Neural cell (in vitro differentiated cells): Measurements from ENCODE around the gene QRICH2. TPM values are rescaled to one million over a fixed set of nuclear protein-coding genes. Genes with fewer than 3 reads are reported as not detected.

Source experiments
- H2AFZ ChIP-seq: fragments of 200-600, 300-800 bp; sonication (generic), shearing (Covaris generic); 2 replicates; pipeline ENCODE4 v1.6.0; 2014; ENCODE audit warnings: low read depth, mild to moderate bottlenecking, antibody characterized with exemption, low read length, moderate library complexity
- H3F3A ChIP-seq: fragments of 200-600 bp; shearing (Covaris generic); 2 replicates; pipeline ENCODE4 v1.6.1; 2016; ENCODE audit warnings: mild to moderate bottlenecking, moderate library complexity, mixed read lengths, antibody characterized with exemption, low read length; ENCODE audit not compliant: insufficient read depth, poor library complexity, severe bottlenecking
- H3K27ac ChIP-seq: fragments of 200-600, 300-800 bp; sonication (generic), shearing (Covaris generic); 2 replicates; pipeline ENCODE4 v1.5.1; 2014; ENCODE audit warnings: mild to moderate bottlenecking, low read length, moderate library complexity
- H3K27me3 ChIP-seq: fragments of 300-800, 200-600 bp; sonication (generic), shearing (Covaris generic); 2 replicates; pipeline ENCODE4 v1.6.0; 2014; ENCODE audit warnings: mild to moderate bottlenecking, low read depth, low read length, moderate library complexity; ENCODE audit not compliant: insufficient read depth
- H3K36me3 ChIP-seq: fragments of 300-800, 200-600 bp; sonication (generic), shearing (Covaris generic); 2 replicates; pipeline ENCODE4 v1.5.1; 2014; ENCODE audit warnings: mild to moderate bottlenecking, antibody characterized with exemption, low read length, moderate library complexity; ENCODE audit not compliant: insufficient read depth
- H3K4me2 ChIP-seq: fragments of 300-800, 200-600 bp; sonication (generic), shearing (Covaris generic); 2 replicates; pipeline ENCODE4 v1.6.0; 2014; ENCODE audit warnings: mild to moderate bottlenecking, low read length
- H3K4me3 ChIP-seq: fragments of 300-800, 200-600 bp; sonication (generic), shearing (Covaris generic); 2 replicates; pipeline ENCODE4 v1.5.1; 2014; ENCODE audit warnings: mild to moderate bottlenecking, low read length, moderate library complexity
- H3K79me2 ChIP-seq: fragments of 200-600 bp; shearing (Covaris generic); replicated peaks from 2 replicates; pipeline ENCODE4 v1.6.0; 2014; ENCODE audit warnings: mild to moderate bottlenecking, low read length, moderate library complexity; ENCODE audit not compliant: insufficient read depth
- H3K9ac ChIP-seq: fragments of 300-800, 200-600 bp; sonication (generic), shearing (Covaris generic); 2 replicates; pipeline ENCODE4 v1.6.1; 2016; ENCODE audit warnings: mild to moderate bottlenecking, low read length, mixed read lengths
- H3K9me2 ChIP-seq: fragments of 200-600 bp; shearing (Covaris generic); 2 replicates; pipeline ENCODE4 v1.6.1; 2016; ENCODE audit warnings: mild to moderate bottlenecking, low read length, mixed read lengths; ENCODE audit not compliant: insufficient read depth
- H3K9me3 ChIP-seq: fragments of 200-600, 300-800 bp; sonication (generic), shearing (Covaris generic); 2 replicates; pipeline ENCODE4 v1.6.1; 2016; ENCODE audit warnings: mild to moderate bottlenecking, mixed run types, low read length, moderate library complexity, mixed read lengths
- H4K20me1 ChIP-seq: fragments of 200-600 bp; shearing (Covaris generic); 2 replicates; pipeline ENCODE4 v1.6.1; 2016; ENCODE audit warnings: mild to moderate bottlenecking, mixed run types; ENCODE audit not compliant: insufficient read depth
- EP300 ChIP-seq: fragments of 450-650 bp; conservative IDR thresholded peaks from 2 replicates; pipeline ENCODE4 v1.6.1; 2014; ENCODE audit warnings: antibody characterized with exemption, mild to moderate bottlenecking, moderate library complexity; ENCODE audit not compliant: poor library complexity, severe bottlenecking
- EZH2 ChIP-seq: fragments of 200-600, 300-800 bp; shearing (Covaris generic), sonication (generic); IDR thresholded peaks from 2 replicates; pipeline ENCODE4 v1.6.1; 2014; ENCODE audit warnings: antibody characterized with exemption, low read length, borderline replicate concordance, mild to moderate bottlenecking; ENCODE audit not compliant: insufficient read depth, poor library complexity, severe bottlenecking
- MXI1 ChIP-seq: fragments of 450-650 bp; conservative IDR thresholded peaks from 2 replicates; pipeline ENCODE4 v1.6.1; 2014; ENCODE audit warnings: antibody characterized with exemption, mild to moderate bottlenecking; ENCODE audit not compliant: poor library complexity, severe bottlenecking
- POLR2AphosphoS5 ChIP-seq: IDR thresholded peaks from 2 replicates; pipeline ENCODE4 v1.6.1; 2012
- RAD21 ChIP-seq: fragments of 450-650 bp; conservative IDR thresholded peaks from 2 replicates; pipeline ENCODE4 v1.6.1; 2014; ENCODE audit warnings: antibody characterized with exemption, mild to moderate bottlenecking, moderate library complexity
- SMC3 ChIP-seq: fragments of 450-650 bp; conservative IDR thresholded peaks from 2 replicates; pipeline ENCODE4 v1.6.1; 2014; ENCODE audit warnings: antibody characterized with exemption, mild to moderate bottlenecking, moderate library complexity; ENCODE audit not compliant: poor library complexity
- TAF1 ChIP-seq: IDR thresholded peaks from 2 replicates; pipeline ENCODE4 v1.6.1; 2012; ENCODE audit warnings: low read depth
- polyA plus RNA-seq: library from polyadenylated mRNA; depleted of rRNA; stranded (reverse); fragments of >200 nt; gene quantifications from 2 replicates; pipeline ENCODE4 v1.2.3, GENCODE V29; 2014
- TF ChIP-seq, protein P1 (sequence below): fragments of 450-650 bp; IDR thresholded peaks from 2 replicates; pipeline ENCODE4 v1.5.1; 2014; ENCODE audit warnings: antibody characterized with exemption, mild to moderate bottlenecking, moderate library complexity; ENCODE audit not compliant: poor library complexity, severe bottlenecking
- TF ChIP-seq, protein P2 (sequence below): IDR thresholded peaks from 2 replicates; pipeline ENCODE4 v1.6.1; 2012; ENCODE audit warnings: borderline replicate concordance

Gene QRICH2
- polyA plus RNA-seq, 1 donor from 2014 or later = 17.3 TPM

DNA sequence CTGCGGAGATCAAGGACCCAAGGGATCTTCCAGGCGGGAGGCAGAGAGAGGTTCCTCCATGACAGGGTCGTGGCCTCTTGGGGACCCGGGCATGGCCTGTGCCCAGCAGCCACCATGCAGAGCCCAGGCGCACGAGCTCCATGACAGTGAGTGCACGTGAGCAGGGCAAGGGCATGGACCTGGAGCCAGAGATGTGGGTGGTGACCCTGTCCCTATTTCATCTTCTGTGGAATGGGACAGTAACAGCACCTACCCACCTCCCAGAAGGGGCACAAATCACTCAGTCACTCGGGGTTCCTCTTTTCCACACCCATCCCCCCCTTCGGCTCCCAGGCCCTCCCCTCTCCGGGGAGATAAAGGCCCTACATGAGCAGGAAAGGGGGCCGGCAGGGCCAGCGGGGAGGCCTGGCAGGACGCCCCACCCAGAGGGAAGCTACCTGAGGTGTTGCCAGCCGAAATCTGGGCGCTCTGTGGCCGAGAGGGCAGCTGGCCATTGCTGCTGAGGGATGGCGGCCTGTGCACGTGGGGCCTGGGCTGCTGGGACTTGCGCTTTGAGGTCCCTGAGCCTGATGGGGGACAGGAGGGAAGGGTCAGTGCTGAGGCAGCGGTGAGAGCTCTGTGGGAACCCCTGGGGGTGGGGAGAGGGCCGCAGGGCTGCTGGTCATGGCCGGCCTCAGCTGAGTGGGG lies 32.6 kb downstream of the QRICH2 start:
- TF ChIP-seq SMC3 = no peak
- TF ChIP-seq EP300 = no peak
- no peak for TF ChIP-seq TAF1
- Histone ChIP-seq H3K9ac (no peak overlapping the region), H3K9me3 (no peaks in the 10 kb centered on the region), H3K27ac (no peak overlapping the region), H2AFZ (no peak overlapping the region), H3K36me3 (no peaks in the 10 kb centered on the region), H3F3A (no peaks in the 10 kb centered on the region), H3K4me3 (no peak overlapping the region), H3K4me2 (no peak overlapping the region), H4K20me1 (no peaks in the 10 kb centered on the region), H3K9me2 (no peaks in the 10 kb centered on the region), H3K27me3 (no peaks in the 10 kb centered on the region), H3K79me2 (no peaks in the 10 kb centered on the region)

DNA sequence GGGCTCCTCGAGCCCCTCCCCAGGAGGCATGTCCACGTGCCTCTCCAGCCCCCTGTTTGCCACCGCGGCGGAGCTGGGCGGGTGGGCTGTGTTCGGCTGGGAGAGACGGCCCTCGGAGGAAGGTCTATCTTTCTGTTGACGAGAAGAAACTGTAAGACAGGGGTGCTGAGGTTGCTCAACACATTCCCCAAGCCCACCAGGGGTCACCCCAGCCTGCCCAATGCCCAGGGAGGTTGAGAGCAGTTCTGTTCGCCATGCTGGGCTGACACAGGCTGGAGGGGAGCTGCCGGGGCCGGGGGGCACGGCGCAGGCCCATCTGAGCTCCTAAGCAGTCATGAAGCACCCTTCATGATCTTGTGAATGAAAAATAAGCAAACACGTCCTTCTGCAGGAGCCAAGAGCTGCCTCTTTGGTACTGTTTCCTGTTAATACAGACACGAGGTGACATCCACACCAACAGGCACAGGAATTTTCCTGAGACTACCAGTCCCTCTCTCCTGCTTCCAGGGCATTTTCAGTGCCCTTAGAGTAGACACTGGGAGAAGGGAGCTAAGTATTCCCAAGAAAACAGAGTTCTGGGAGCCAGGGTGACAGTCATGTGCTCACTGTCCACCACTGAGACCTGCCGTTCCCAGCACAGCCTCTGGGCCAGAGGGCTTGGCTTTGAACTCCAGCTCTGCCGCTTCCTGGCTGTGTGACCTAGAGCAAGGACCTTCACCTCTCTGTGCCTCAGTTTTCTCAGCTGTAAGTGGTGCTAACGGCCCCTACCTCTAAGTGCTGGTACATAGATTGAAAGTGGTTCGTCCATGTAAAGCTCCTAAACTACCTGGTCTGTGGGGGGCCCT lies 33.7 kb downstream of the QRICH2 start:
- H3K9ac ChIP-seq = no peak overlapping the region
- H3K79me2 ChIP-seq = no peaks in the 10 kb centered on the region
- H3K9me3 ChIP-seq = no peaks in the 10 kb centered on the region
- no peaks in the 10 kb centered on the region for H3K36me3 ChIP-seq
- no peaks in the 10 kb centered on the region for H4K20me1 ChIP-seq
- no peak overlapping the region for H2AFZ ChIP-seq
- H3K4me3 ChIP-seq = no peak overlapping the region
- no peaks in the 10 kb centered on the region for H3K27me3 ChIP-seq
- H3K27ac ChIP-seq = no peak overlapping the region
- no peak overlapping the region for H3K4me2 ChIP-seq
- TF ChIP-seq, protein P1, sequence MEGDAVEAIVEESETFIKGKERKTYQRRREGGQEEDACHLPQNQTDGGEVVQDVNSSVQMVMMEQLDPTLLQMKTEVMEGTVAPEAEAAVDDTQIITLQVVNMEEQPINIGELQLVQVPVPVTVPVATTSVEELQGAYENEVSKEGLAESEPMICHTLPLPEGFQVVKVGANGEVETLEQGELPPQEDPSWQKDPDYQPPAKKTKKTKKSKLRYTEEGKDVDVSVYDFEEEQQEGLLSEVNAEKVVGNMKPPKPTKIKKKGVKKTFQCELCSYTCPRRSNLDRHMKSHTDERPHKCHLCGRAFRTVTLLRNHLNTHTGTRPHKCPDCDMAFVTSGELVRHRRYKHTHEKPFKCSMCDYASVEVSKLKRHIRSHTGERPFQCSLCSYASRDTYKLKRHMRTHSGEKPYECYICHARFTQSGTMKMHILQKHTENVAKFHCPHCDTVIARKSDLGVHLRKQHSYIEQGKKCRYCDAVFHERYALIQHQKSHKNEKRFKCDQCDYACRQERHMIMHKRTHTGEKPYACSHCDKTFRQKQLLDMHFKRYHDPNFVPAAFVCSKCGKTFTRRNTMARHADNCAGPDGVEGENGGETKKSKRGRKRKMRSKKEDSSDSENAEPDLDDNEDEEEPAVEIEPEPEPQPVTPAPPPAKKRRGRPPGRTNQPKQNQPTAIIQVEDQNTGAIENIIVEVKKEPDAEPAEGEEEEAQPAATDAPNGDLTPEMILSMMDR = no peak
- TF ChIP-seq RAD21 (no peak), MXI1 (no peak), EP300 (no peak), SMC3 (no peak), POLR2AphosphoS5 (peak; percentile 28)
- H3F3A ChIP-seq = no peaks in the 10 kb centered on the region
- H3K9me2 ChIP-seq = no peaks in the 10 kb centered on the region

DNA sequence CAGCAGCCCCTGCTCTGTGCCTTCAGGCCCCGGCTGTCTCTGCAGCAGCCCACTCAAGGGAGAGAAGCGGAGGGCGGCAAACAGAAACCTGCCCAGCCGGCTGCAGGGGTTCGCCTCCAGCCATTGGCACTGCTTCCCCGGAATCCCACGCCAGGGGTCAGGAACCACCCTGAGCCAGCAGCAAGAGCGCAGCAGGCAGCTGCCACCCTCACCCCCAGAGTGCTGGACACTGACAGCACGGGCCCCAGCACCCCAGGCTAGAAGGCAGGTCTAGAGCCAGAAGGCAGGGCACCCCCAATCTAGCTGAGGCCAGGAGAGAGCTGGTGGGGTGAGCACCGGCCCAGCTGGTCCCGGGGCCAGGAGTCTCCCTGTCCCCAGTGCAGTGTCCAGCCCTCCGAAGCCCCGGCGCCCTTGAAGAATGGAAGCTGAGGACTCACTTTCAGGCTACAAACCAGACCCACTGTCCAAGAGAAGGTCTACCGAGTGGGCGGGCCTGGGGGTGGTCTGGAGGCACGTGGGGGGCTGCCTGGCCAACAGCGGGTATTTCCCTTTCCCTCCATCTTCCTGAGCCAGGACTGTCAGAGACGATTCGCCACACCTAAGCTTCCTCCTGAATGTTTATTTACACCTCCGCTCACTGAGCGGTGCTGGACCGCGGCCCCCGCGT lies 34.5 kb downstream of the QRICH2 start:
- Histone ChIP-seq H3K9me3 (no peaks in the 10 kb centered on the region), H3F3A (no peaks in the 10 kb centered on the region), H3K27me3 (no peaks in the 10 kb centered on the region), H3K4me3 (no peak overlapping the region), H3K9me2 (no peaks in the 10 kb centered on the region), H4K20me1 (no peaks in the 10 kb centered on the region), H3K9ac (no peak overlapping the region), H2AFZ (no peak overlapping the region), H3K36me3 (no peaks in the 10 kb centered on the region), H3K4me2 (no peak overlapping the region), H3K27ac (no peak overlapping the region), H3K79me2 (no peaks in the 10 kb centered on the region)
- TF ChIP-seq POLR2AphosphoS5 (no peak), EZH2 (no peak), MXI1 (no peak), EP300 (no peak), TAF1 (no peak), SMC3 (no peak), RAD21 (no peak)
- TF ChIP-seq, protein P1 = no peak
- TF ChIP-seq, protein P2, sequence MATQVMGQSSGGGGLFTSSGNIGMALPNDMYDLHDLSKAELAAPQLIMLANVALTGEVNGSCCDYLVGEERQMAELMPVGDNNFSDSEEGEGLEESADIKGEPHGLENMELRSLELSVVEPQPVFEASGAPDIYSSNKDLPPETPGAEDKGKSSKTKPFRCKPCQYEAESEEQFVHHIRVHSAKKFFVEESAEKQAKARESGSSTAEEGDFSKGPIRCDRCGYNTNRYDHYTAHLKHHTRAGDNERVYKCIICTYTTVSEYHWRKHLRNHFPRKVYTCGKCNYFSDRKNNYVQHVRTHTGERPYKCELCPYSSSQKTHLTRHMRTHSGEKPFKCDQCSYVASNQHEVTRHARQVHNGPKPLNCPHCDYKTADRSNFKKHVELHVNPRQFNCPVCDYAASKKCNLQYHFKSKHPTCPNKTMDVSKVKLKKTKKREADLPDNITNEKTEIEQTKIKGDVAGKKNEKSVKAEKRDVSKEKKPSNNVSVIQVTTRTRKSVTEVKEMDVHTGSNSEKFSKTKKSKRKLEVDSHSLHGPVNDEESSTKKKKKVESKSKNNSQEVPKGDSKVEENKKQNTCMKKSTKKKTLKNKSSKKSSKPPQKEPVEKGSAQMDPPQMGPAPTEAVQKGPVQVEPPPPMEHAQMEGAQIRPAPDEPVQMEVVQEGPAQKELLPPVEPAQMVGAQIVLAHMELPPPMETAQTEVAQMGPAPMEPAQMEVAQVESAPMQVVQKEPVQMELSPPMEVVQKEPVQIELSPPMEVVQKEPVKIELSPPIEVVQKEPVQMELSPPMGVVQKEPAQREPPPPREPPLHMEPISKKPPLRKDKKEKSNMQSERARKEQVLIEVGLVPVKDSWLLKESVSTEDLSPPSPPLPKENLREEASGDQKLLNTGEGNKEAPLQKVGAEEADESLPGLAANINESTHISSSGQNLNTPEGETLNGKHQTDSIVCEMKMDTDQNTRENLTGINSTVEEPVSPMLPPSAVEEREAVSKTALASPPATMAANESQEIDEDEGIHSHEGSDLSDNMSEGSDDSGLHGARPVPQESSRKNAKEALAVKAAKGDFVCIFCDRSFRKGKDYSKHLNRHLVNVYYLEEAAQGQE = no peak
